ENCODE measurements around the gene MACF1. TPM values are rescaled to one million over a fixed set of nuclear protein-coding genes. Genes with fewer than 3 reads are reported as not detected.

The MACF1 gene
- total and polyA plus RNA-seq, 2 of the 13 experiments (the other 11 are each of a cell fraction or from before 2014, with no cell fraction given), result 36.7 to 65.4 TPM

DNA sequence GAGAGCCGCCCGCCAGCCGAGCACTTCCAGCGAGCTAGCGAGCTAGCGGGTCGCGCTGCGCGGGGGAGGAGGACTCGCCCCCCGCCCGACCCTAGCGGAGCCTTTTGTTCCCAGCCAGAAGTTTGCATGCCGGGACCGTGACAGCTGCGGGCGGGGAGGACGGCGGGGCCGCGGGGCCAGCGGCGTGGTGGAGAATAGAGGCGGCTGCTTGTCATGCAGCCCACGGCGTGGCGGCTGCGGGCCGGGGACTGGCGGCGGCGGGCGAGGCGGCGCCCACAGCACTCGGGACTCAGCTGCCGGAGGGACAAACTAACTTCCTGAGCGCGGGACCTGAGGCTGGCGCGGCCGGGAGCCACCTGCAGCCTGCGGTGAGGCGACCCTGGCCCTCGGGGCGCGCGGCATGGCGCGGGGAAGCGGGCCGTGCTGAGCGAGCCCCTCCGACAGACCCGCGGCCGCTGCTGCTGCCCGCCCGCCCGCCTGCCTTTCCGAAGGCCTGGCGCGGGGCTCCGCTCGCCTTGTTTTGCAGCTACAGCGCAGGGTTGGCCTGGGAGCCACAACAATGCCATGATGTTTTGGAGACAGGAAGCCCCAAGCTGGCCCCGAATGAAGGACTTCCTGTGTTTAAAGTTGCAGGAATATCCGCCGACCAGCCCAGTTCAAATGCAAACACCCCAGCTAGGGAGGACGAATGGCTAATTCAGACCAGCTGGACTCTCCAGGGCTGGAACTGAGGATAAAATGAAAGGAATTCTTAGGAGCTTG, 204.7 kb downstream of the MACF1 start (continued):
- TF ChIP-seq, protein P1, sequence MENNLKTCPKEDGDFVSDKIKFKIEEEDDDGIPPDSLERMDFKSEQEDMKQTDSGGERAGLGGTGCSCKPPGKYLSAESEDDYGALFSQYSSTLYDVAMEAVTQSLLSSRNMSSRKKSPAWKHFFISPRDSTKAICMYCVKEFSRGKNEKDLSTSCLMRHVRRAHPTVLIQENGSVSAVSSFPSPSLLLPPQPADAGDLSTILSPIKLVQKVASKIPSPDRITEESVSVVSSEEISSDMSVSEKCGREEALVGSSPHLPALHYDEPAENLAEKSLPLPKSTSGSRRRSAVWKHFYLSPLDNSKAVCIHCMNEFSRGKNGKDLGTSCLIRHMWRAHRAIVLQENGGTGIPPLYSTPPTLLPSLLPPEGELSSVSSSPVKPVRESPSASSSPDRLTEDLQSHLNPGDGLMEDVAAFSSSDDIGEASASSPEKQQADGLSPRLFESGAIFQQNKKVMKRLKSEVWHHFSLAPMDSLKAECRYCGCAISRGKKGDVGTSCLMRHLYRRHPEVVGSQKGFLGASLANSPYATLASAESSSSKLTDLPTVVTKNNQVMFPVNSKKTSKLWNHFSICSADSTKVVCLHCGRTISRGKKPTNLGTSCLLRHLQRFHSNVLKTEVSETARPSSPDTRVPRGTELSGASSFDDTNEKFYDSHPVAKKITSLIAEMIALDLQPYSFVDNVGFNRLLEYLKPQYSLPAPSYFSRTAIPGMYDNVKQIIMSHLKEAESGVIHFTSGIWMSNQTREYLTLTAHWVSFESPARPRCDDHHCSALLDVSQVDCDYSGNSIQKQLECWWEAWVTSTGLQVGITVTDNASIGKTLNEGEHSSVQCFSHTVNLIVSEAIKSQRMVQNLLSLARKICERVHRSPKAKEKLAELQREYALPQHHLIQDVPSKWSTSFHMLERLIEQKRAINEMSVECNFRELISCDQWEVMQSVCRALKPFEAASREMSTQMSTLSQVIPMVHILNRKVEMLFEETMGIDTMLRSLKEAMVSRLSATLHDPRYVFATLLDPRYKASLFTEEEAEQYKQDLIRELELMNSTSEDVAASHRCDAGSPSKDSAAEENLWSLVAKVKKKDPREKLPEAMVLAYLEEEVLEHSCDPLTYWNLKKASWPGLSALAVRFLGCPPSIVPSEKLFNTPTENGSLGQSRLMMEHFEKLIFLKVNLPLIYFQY (CRISPR knock-in tag; IDR thresholded peaks at IDR 0.05; ENCODE audit: borderline replicate concordance), result no peak
- TF ChIP-seq CBX5 (CRISPR knock-in tag; IDR thresholded peaks at IDR 0.05; ENCODE audit: borderline replicate concordance) (no peak), ZNF644 (CRISPR knock-in tag; IDR thresholded peaks at IDR 0.05; ENCODE audit: low read depth) (no peak), HIVEP1 (CRISPR knock-in tag; IDR thresholded peaks at IDR 0.05) (no peak), RXRB (CRISPR knock-in tag; IDR thresholded peaks at IDR 0.05; ENCODE audit: borderline replicate concordance) (no peak), ZNF547 (CRISPR knock-in tag; IDR thresholded peaks at IDR 0.05) (no peak; the same call in 1 of the 2 replicates), NR3C1 (CRISPR knock-in tag; IDR thresholded peaks at IDR 0.05) (no peak), ZNF652 (CRISPR knock-in tag; IDR thresholded peaks at IDR 0.05; ENCODE audit: borderline replicate concordance, low read depth) (no peak), HOXA9 (CRISPR knock-in tag; IDR thresholded peaks at IDR 0.05; ENCODE audit: borderline replicate concordance) (no peak), ADNP (CRISPR knock-in tag; IDR thresholded peaks at IDR 0.05) (no peak), HNRNPK (IDR thresholded peaks at IDR 0.05; ENCODE audit: low read depth, low read length, poor library complexity, severe bottlenecking) (peak; percentile 38), ZNF781 (CRISPR knock-in tag; IDR thresholded peaks at IDR 0.05; ENCODE audit: borderline replicate concordance, not compliant biosample characterization) (no peak), ZFP36L2 (CRISPR knock-in tag; IDR thresholded peaks at IDR 0.05) (no peak), SRSF4 (IDR thresholded peaks at IDR 0.05; ENCODE audit: low read depth, low read length, poor library complexity, severe bottlenecking) (no peak)
- TF ChIP-seq, protein P2, sequence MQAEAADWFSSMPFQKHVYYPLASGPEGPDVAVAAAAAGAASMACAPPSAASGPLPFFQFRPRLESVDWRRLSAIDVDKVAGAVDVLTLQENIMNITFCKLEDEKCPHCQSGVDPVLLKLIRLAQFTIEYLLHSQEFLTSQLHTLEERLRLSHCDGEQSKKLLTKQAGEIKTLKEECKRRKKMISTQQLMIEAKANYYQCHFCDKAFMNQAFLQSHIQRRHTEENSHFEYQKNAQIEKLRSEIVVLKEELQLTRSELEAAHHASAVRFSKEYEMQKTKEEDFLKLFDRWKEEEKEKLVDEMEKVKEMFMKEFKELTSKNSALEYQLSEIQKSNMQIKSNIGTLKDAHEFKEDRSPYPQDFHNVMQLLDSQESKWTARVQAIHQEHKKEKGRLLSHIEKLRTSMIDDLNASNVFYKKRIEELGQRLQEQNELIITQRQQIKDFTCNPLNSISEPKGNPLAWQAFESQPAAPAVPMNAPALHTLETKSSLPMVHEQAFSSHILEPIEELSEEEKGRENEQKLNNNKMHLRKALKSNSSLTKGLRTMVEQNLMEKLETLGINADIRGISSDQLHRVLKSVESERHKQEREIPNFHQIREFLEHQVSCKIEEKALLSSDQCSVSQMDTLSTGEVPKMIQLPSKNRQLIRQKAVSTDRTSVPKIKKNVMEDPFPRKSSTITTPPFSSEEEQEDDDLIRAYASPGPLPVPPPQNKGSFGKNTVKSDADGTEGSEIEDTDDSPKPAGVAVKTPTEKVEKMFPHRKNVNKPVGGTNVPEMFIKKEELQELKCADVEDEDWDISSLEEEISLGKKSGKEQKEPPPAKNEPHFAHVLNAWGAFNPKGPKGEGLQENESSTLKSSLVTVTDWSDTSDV (CRISPR knock-in tag; IDR thresholded peaks at IDR 0.05), result no peak
- TF ChIP-seq, protein P3, sequence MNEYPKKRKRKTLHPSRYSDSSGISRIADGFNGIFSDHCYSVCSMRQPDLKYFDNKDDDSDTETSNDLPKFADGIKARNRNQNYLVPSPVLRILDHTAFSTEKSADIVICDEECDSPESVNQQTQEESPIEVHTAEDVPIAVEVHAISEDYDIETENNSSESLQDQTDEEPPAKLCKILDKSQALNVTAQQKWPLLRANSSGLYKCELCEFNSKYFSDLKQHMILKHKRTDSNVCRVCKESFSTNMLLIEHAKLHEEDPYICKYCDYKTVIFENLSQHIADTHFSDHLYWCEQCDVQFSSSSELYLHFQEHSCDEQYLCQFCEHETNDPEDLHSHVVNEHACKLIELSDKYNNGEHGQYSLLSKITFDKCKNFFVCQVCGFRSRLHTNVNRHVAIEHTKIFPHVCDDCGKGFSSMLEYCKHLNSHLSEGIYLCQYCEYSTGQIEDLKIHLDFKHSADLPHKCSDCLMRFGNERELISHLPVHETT (CRISPR knock-in tag; conservative IDR thresholded peaks at IDR 0.05), result no peak
- TF ChIP-seq, protein P4, sequence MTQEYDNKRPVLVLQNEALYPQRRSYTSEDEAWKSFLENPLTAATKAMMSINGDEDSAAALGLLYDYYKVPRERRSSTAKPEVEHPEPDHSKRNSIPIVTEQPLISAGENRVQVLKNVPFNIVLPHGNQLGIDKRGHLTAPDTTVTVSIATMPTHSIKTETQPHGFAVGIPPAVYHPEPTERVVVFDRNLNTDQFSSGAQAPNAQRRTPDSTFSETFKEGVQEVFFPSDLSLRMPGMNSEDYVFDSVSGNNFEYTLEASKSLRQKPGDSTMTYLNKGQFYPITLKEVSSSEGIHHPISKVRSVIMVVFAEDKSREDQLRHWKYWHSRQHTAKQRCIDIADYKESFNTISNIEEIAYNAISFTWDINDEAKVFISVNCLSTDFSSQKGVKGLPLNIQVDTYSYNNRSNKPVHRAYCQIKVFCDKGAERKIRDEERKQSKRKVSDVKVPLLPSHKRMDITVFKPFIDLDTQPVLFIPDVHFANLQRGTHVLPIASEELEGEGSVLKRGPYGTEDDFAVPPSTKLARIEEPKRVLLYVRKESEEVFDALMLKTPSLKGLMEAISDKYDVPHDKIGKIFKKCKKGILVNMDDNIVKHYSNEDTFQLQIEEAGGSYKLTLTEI (CRISPR knock-in tag; conservative IDR thresholded peaks at IDR 0.05), result no peak
- TF ChIP-seq, protein P5, sequence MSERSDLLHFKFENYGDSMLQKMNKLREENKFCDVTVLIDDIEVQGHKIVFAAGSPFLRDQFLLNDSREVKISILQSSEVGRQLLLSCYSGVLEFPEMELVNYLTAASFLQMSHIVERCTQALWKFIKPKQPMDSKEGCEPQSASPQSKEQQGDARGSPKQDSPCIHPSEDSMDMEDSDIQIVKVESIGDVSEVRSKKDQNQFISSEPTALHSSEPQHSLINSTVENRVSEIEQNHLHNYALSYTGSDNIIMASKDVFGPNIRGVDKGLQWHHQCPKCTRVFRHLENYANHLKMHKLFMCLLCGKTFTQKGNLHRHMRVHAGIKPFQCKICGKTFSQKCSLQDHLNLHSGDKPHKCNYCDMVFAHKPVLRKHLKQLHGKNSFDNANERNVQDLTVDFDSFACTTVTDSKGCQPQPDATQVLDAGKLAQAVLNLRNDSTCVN (CRISPR knock-in tag; IDR thresholded peaks at IDR 0.05; ENCODE audit: borderline replicate concordance), result no peak

Data from HepG2 (cell line).